Astrocyte (in vitro differentiated cells and primary cell): ENCODE data around the gene SAMM50. TPM values are rescaled to one million over a fixed set of nuclear protein-coding genes. Genes with fewer than 3 reads are reported as not detected.

Experiments used
- DNase-seq: peaks from one replicate; pipeline ENCODE4 v3.0.0-alpha.2; 2010; ENCODE audit warnings: low read depth
- FAIRE-seq: peaks from 2 replicates; lab custom pipeline; 2011; peaks lifted over from hg19 to GRCh38; lab: Jason Lieb, UNC
- H2AFZ ChIP-seq: 2 replicates; pipeline ENCODE4 v1.6.0; 2012; ENCODE audit warnings: low read depth, low read length, inconsistent platforms
- H3K27ac ChIP-seq: 2 replicates; pipeline ENCODE4 v1.5.1; 2011; ENCODE audit warnings: low read depth, low read length, inconsistent platforms
- H3K27me3 ChIP-seq: 2 replicates; pipeline ENCODE4 v1.6.0; 2011; ENCODE audit warnings: low read length, inconsistent platforms; ENCODE audit not compliant: insufficient read depth
- H3K36me3 ChIP-seq: 2 replicates; pipeline ENCODE4 v1.5.1; 2011; ENCODE audit warnings: low read length, inconsistent platforms; ENCODE audit not compliant: insufficient read depth
- H3K4me1 ChIP-seq: 2 replicates; pipeline ENCODE4 v1.5.1; 2011; ENCODE audit warnings: low read length, inconsistent platforms; ENCODE audit not compliant: insufficient read depth
- H3K4me2 ChIP-seq: 2 replicates; pipeline ENCODE4 v1.6.0; 2012; ENCODE audit warnings: low read length, inconsistent platforms
- H3K4me3 ChIP-seq: 2 replicates; pipeline ENCODE4 v1.5.1; 2011; ENCODE audit warnings: low read depth, mild to moderate bottlenecking, low read length, inconsistent platforms; ENCODE audit not compliant: insufficient read depth
- H3K79me2 ChIP-seq: 2 replicates; pipeline ENCODE4 v1.6.0; 2012; ENCODE audit warnings: mild to moderate bottlenecking, low read length, inconsistent platforms; ENCODE audit not compliant: insufficient read depth
- H3K9ac ChIP-seq: 2 replicates; pipeline ENCODE4 v1.6.0; 2012; ENCODE audit warnings: mild to moderate bottlenecking, low read length, inconsistent platforms
- H3K9me3 ChIP-seq: 2 replicates; pipeline ENCODE4 v1.5.1; 2012; ENCODE audit warnings: low read depth, mild to moderate bottlenecking, low read length, inconsistent platforms; ENCODE audit not compliant: insufficient read depth
- H4K20me1 ChIP-seq: 2 replicates; pipeline ENCODE4 v1.6.0; 2012; ENCODE audit warnings: low read length, inconsistent platforms; ENCODE audit not compliant: insufficient read depth
- H3K27ac Mint-ChIP-seq: one replicate; pipeline ENCODE4 v1.8.0; 2021; ENCODE audit warnings: mild to moderate bottlenecking, mixed read lengths; ENCODE audit not compliant: unreplicated experiment
- H3K27me3 Mint-ChIP-seq: one replicate; pipeline ENCODE4 v1.8.0; 2021; ENCODE audit warnings: low read depth, mixed read lengths; ENCODE audit not compliant: unreplicated experiment
- H3K36me3 Mint-ChIP-seq: one replicate; pipeline ENCODE4 v1.8.0; 2021; ENCODE audit warnings: low read depth, mixed read lengths; ENCODE audit not compliant: unreplicated experiment
- H3K4me1 Mint-ChIP-seq: one replicate; pipeline ENCODE4 v1.8.0; 2021; ENCODE audit warnings: low read depth, mixed read lengths; ENCODE audit not compliant: unreplicated experiment
- H3K4me3 Mint-ChIP-seq: one replicate; pipeline ENCODE4 v1.8.0; 2021; ENCODE audit warnings: mild to moderate bottlenecking, moderate library complexity, mixed read lengths; ENCODE audit not compliant: unreplicated experiment
- H3K9me3 Mint-ChIP-seq: one replicate; pipeline ENCODE4 v1.8.0; 2021; ENCODE audit warnings: mild to moderate bottlenecking, mixed read lengths; ENCODE audit not compliant: unreplicated experiment
- CTCF ChIP-seq: IDR thresholded peaks from 2 replicates; pipeline ENCODE4 v1.5.1; 2011; ENCODE audit warnings: low read depth, mild to moderate bottlenecking, inconsistent platforms, low read length, moderate library complexity; ENCODE audit not compliant: insufficient read depth
- EZH2 ChIP-seq: IDR thresholded peaks from 2 replicates; pipeline ENCODE4 v1.6.1; 2012; ENCODE audit warnings: mild to moderate bottlenecking, low read length, inconsistent platforms; ENCODE audit not compliant: insufficient read depth
- total RNA-seq: library from RNA; stranded (reverse); gene quantifications from 2 replicates; pipeline ENCODE4 v1.2.1, GENCODE V29; 2021

Gene SAMM50
- total RNA-seq, 1 donor from 2014 or later, result 63.4 TPM

- FAIRE-seq (no peak), DNase-seq (no peak)
- H3K27me3 ChIP-seq, result no peaks in the 10 kb centered on the region
- no peak overlapping the region for H3K4me3 Mint-ChIP-seq
- no peak overlapping the region for H3K27ac ChIP-seq
- peaks cover 46% of the 10 kb centered on the region for H4K20me1 ChIP-seq
- H3K4me3 ChIP-seq, result no peak overlapping the region
- H3K9me3 ChIP-seq, result no peaks in the 10 kb centered on the region
- TF ChIP-seq CTCF (no peak), EZH2 (no peak)
- peaks cover 3% of the 10 kb centered on the region for H3K4me1 Mint-ChIP-seq
- H3K27ac Mint-ChIP-seq, result no peak overlapping the region
- no peak overlapping the region for H2AFZ ChIP-seq
- no peaks in the 10 kb centered on the region for H3K9me3 Mint-ChIP-seq
- H3K27me3 Mint-ChIP-seq, result no peaks in the 10 kb centered on the region
- no peak overlapping the region for H3K9ac ChIP-seq
- H3K4me1 ChIP-seq, result no peaks in the 10 kb centered on the region
- no peak overlapping the region for H3K4me2 ChIP-seq
- peaks cover 11% of the 10 kb centered on the region for H3K36me3 Mint-ChIP-seq
- H3K36me3 ChIP-seq, result peaks cover 33% of the 10 kb centered on the region
- H3K79me2 ChIP-seq, result no peaks in the 10 kb centered on the region
These were observed 13.4 kb downstream of the SAMM50 start for GRCh38 chr22:43968614-43969013.

DNA sequence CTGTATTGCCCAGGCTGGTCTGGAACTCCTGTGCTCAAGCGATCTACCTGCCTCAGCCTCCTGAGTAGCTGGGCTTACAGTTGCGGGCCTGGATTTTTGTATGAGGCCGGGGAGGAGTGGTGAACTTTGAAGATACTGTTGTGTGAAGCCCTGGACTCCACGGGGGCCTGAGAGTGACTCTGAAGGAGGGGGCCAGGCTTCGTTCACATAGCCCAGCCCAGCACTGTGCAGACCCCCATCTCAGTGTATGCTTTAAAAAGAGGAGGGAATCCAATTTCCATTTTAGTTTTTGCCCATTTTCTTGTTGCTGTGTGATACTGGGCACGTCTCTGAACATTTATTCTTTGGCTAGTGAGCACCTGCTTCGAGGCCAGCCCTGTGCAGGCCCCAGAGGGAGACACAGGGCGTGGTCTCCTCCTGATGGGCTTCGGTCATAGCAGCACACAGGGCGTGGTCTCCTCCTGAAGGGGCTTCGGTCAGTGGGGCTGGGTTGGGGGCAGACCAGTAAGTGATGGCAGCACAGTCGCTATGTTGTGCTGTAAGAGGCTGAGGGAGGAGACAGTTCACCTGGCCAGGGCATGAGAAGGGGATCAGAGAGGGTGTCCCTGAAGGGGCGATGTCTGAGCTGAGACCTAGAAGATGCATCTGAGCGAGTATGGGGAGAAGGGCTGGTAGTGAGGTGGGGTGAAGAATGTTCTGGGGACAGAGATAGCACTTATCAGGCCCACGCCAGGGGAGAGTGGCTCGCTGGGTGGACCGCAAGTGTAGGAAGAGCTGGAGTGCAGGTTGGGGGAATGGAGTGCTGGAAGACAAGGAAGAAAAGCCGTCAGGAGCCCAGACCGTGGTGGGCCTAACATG is 14.0 kb downstream of the SAMM50 start:
- Histone ChIP-seq H3K36me3 (peaks cover 34% of the 10 kb centered on the region), H3K9ac (no peak overlapping the region), H3K79me2 (no peaks in the 10 kb centered on the region), H3K4me3 (no peak overlapping the region), H3K27me3 (no peaks in the 10 kb centered on the region), H3K9me3 (no peaks in the 10 kb centered on the region), H3K27ac (no peak overlapping the region), H3K4me2 (no peak overlapping the region), H3K4me1 (no peaks in the 10 kb centered on the region), H2AFZ (no peak overlapping the region), H4K20me1 (peaks cover 43% of the 10 kb centered on the region)
- no peak overlapping the region for H3K4me3 Mint-ChIP-seq
- no peak for TF ChIP-seq CTCF
- TF ChIP-seq EZH2, result no peak
- no peaks in the 10 kb centered on the region for H3K9me3 Mint-ChIP-seq
- peaks cover 3% of the 10 kb centered on the region for H3K4me1 Mint-ChIP-seq
- no peak for FAIRE-seq
- H3K27ac Mint-ChIP-seq, result no peak overlapping the region
- H3K36me3 Mint-ChIP-seq, result peaks cover 15% of the 10 kb centered on the region
- no peak for DNase-seq
- no peaks in the 10 kb centered on the region for H3K27me3 Mint-ChIP-seq
